ENCODE data around the gene PLCL1. TPM values are rescaled to one million over a fixed set of nuclear protein-coding genes. Genes with fewer than 3 reads are reported as not detected.
A peak's percentile ranks its signal among the peaks of the same experiment; 100 is the strongest.

The PLCL1 gene
- total RNA-seq, 1 donor from 2014 or later, result 14.3 TPM

DNA sequence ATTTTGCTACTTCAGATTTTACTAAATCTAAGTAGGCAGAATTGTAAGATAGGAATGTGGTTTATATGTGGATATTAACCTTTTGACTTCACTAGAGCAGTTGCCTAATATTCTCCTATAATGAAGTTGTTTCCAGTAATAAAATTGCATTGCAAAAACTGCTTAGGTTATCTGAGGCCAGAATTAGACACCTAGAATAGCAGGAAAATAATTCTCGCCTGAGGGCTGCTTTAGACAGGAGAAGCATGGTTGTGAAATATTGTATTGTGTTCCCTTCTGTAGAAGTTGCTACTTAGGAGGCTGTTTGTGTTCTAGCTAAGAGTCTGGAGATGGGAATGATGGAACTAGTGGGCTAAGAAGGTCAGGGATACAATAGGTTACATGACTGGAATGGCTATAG lies 146.3 kb downstream of the PLCL1 start:
- H3K9me3 ChIP-seq, result no peaks in the 10 kb centered on the region
- TF ChIP-seq, protein P1, sequence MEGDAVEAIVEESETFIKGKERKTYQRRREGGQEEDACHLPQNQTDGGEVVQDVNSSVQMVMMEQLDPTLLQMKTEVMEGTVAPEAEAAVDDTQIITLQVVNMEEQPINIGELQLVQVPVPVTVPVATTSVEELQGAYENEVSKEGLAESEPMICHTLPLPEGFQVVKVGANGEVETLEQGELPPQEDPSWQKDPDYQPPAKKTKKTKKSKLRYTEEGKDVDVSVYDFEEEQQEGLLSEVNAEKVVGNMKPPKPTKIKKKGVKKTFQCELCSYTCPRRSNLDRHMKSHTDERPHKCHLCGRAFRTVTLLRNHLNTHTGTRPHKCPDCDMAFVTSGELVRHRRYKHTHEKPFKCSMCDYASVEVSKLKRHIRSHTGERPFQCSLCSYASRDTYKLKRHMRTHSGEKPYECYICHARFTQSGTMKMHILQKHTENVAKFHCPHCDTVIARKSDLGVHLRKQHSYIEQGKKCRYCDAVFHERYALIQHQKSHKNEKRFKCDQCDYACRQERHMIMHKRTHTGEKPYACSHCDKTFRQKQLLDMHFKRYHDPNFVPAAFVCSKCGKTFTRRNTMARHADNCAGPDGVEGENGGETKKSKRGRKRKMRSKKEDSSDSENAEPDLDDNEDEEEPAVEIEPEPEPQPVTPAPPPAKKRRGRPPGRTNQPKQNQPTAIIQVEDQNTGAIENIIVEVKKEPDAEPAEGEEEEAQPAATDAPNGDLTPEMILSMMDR (IDR thresholded peaks at IDR 0.05), result no peak
- no peak for DNase-seq (ENCODE audit: low spot score in 2 of 2)
- no peaks in the 10 kb centered on the region for H3K27me3 ChIP-seq
- no peak overlapping the region for H3K4me3 ChIP-seq
- no peak overlapping the region for H3K27ac ChIP-seq
- peaks cover 4 to 31% of the 10 kb centered on the region in 2 donors for H3K4me1 ChIP-seq
- H3K36me3 ChIP-seq, result no peaks in the 10 kb centered on the region
- intact Hi-C loops (cut with DNase I), result no loop called here

GRCh38 chr2:197952540-197953202 lies 148.3 kb downstream of the PLCL1 start:
- no peaks in the 10 kb centered on the region for H3K36me3 ChIP-seq
- no peaks in the 10 kb centered on the region for H3K27me3 ChIP-seq
- TF ChIP-seq, protein P1 (IDR thresholded peaks at IDR 0.05), result no peak
- DNase-seq (ENCODE audit: low spot score in 2 of 2), result no peak
- intact Hi-C loops (cut with DNase I), result no loop called here
- H3K27ac ChIP-seq, result no peak overlapping the region
- peaks cover 0 to 14% of the 10 kb centered on the region in 2 donors for H3K4me1 ChIP-seq
- H3K4me3 ChIP-seq, result no peak overlapping the region
- H3K9me3 ChIP-seq, result no peaks in the 10 kb centered on the region

- no peak overlapping the region for H3K4me3 ChIP-seq
These were observed 149.9 kb downstream of the PLCL1 start for GRCh38 chr2:197954328-197954727.

GRCh38 chr2:197958592-197959150 lies 154.3 kb downstream of the PLCL1 start:
- H3K4me3 ChIP-seq, result no peak overlapping the region
- intact Hi-C loops (cut with DNase I), result no loop called here
- no peaks in the 10 kb centered on the region for H3K27me3 ChIP-seq
- TF ChIP-seq, protein P1 (IDR thresholded peaks at IDR 0.05), result no peak
- H3K36me3 ChIP-seq, result no peaks in the 10 kb centered on the region
- peak overlapping the region; percentile 31 to 45 for H3K27ac ChIP-seq
- H3K9me3 ChIP-seq, result no peaks in the 10 kb centered on the region
- peaks cover 0 to 15% of the 10 kb centered on the region in 2 donors for H3K4me1 ChIP-seq
- DNase-seq (ENCODE audit: low spot score in 2 of 2), result no peak

More at GRCh38 chr2:197954328-197954727, 149.9 kb downstream of the PLCL1 start:
- Histone ChIP-seq H3K27ac (no peak overlapping the region), H3K4me1 (peaks cover 0 to 25% of the 10 kb centered on the region in 2 donors), H3K27me3 (no peaks in the 10 kb centered on the region), H3K36me3 (no peaks in the 10 kb centered on the region), H3K9me3 (no peaks in the 10 kb centered on the region)
- DNase-seq (ENCODE audit: low spot score in 2 of 2), result no peak
- TF ChIP-seq, protein P1 (IDR thresholded peaks at IDR 0.05), result no peak
- intact Hi-C loops (cut with DNase I), result no loop called here

DNA sequence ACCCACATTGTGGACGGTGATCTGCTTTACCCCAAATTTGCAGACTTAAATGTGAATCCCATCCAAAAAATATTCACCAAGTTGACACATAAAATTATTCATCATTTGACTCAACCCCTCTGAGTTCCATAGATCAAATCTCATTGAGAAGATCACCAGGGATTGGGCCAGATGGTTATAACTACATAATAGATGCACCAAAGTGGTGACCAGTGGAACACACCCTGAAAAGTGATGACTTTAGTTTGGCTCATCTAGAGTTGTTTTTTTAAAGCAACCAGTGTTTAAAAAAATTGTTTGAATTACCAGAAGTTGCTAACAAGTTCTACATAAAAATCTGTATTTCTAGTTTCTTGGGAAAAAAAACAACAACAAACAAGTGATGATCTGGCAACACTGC lies 155.0 kb downstream of the PLCL1 start:
- Histone ChIP-seq H3K27ac (no peak overlapping the region), H3K4me1 (peaks cover 0 to 15% of the 10 kb centered on the region in 2 donors), H3K27me3 (no peaks in the 10 kb centered on the region), H3K4me3 (no peak overlapping the region), H3K36me3 (no peaks in the 10 kb centered on the region), H3K9me3 (peaks cover 0 to 6% of the 10 kb centered on the region in 2 donors)
- TF ChIP-seq, protein P1 (IDR thresholded peaks at IDR 0.05), result no peak
- intact Hi-C loops (cut with DNase I), result no loop called here
- no peak for DNase-seq (ENCODE audit: low spot score in 2 of 2)
